ACHN (cell line): ENCODE data around the gene CCDC185.
"Not testable (repeated sequence)": the region's sequence is repeated elsewhere in the genome, so short reads cannot be mapped to it uniquely, and the experiment has no call there.

Source experiments
- DNase-seq: peaks from one replicate; pipeline ENCODE4 v3.0.0-alpha.2; 2015
- in situ Hi-C: cut with HindIII; loops from 2 replicates; pipeline ENCODE4 v1.10.0; 2017; ENCODE audit warnings: low sequenced_read_pairs, low pct_ligation_motif_present, low pct_unique_long_range_greater_than_20kb

CCDC185 gene

GRCh38 chr1:223378754-223379153 is 14.5 kb upstream of the CCDC185 start:
- DNase-seq, result no peak
- in situ Hi-C loops, result no loop called here

- no peak for DNase-seq
- in situ Hi-C loops, result no loop called here
These were observed 7.2 kb upstream of the CCDC185 start for GRCh38 chr1:223386013-223386412.

- in situ Hi-C loops, result no loop called here
- DNase-seq, result no peak
These were observed 2.6 kb upstream of the CCDC185 start for GRCh38 chr1:223390618-223391017.

GRCh38 chr1:223394242-223394641 is 1.0 kb downstream of the CCDC185 start:
- DNase-seq, result no peak
- in situ Hi-C loops, result no loop called here

- no peak for DNase-seq
- in situ Hi-C loops, result no loop called here
These were observed 1.5 kb downstream of the CCDC185 start for GRCh38 chr1:223394706-223395105.

GRCh38 chr1:223399393-223399792 is 6.2 kb downstream of the CCDC185 start:
- in situ Hi-C loops, result not testable (repeated sequence)

GRCh38 chr1:223401873-223402789 is 8.9 kb downstream of the CCDC185 start:
- DNase-seq, result peak; percentile 47
- in situ Hi-C loops, result no loop called here

More at GRCh38 chr1:223399393-223399792, 6.2 kb downstream of the CCDC185 start:
- not testable (repeated sequence) for DNase-seq

- no peak for DNase-seq
- in situ Hi-C loops, result no loop called here
These were observed 9.6 kb downstream of the CCDC185 start for GRCh38 chr1:223402790-223403142.

GRCh38 chr1:223403184-223403815 is 10.1 kb downstream of the CCDC185 start:
- in situ Hi-C loops, result no loop called here
- no peak for DNase-seq

GRCh38 chr1:223405507-223405906 is 12.3 kb downstream of the CCDC185 start:
- no peak for DNase-seq
- in situ Hi-C loops, result no loop called here

- DNase-seq, result no peak
- in situ Hi-C loops, result no loop called here
These were observed 16.8 kb downstream of the CCDC185 start for GRCh38 chr1:223410036-223410435.

- in situ Hi-C loops, result no loop called here
- DNase-seq, result no peak
These were observed 18.1 kb downstream of the CCDC185 start for GRCh38 chr1:223411309-223411708.

GRCh38 chr1:223411710-223412109 is 18.5 kb downstream of the CCDC185 start:
- in situ Hi-C loops, result no loop called here

GRCh38 chr1:223413216-223413615 is 20.0 kb downstream of the CCDC185 start:
- no peak for DNase-seq
- in situ Hi-C loops, result no loop called here

More at GRCh38 chr1:223411710-223412109, 18.5 kb downstream of the CCDC185 start:
- no peak for DNase-seq

- in situ Hi-C loops, result no loop called here
- peak; percentile 91 for DNase-seq
These were observed 24.2 kb downstream of the CCDC185 start for GRCh38 chr1:223417444-223417843.

GRCh38 chr1:223417903-223418663 is 24.9 kb downstream of the CCDC185 start:
- no peak for DNase-seq
- in situ Hi-C loops, result no loop called here

GRCh38 chr1:223419115-223419514 is 25.9 kb downstream of the CCDC185 start:
- in situ Hi-C loops, result no loop called here
- DNase-seq, result no peak

- in situ Hi-C loops, result no loop called here
- DNase-seq, result no peak
These were observed 26.3 kb downstream of the CCDC185 start for GRCh38 chr1:223419561-223419960.

GRCh38 chr1:223421025-223421424 is 27.8 kb downstream of the CCDC185 start:
- no peak for DNase-seq
- in situ Hi-C loops, result no loop called here
